ENCODE results near the gene ARHGAP27.

DNA sequence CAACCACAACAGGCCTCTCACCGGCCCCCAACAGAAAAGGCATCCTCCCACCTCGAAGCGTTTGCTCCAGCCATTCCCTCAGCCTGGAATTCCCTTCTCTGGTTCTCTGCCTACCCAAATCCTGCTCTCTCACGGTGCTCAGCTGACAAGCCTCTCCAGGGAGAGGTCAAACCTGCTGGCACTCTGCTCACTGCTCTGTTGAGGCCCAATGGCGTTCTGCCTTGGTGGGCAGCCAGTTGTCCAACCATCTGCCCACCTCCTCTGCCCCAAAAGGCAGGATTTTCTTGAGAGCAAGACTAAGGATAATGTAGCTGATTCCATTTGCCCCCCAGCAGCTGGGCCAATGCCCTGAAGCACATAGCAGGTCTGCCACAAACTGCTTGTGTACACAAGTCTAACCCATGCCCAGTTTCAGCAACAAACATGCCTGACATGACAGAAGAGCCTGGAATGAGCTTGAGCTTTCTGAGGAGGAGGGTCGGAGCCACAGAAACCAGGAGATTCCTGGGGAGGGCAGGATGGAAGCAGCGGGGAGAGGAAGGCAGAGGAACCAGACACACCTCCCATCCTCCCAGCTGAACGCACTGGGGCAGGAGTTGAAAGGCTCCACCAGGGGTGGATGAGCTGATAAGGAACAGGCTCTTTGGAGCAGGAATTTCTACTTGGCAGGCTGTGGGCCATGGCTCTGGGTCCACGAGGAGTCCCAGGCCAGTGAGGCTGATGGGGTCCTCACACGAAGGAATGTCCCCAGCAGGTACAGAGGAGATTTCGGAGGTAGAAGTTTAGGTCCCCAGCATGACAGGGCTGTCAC lies 23.9 kb downstream of the ARHGAP27 start:
- TF ChIP-seq, protein P1, sequence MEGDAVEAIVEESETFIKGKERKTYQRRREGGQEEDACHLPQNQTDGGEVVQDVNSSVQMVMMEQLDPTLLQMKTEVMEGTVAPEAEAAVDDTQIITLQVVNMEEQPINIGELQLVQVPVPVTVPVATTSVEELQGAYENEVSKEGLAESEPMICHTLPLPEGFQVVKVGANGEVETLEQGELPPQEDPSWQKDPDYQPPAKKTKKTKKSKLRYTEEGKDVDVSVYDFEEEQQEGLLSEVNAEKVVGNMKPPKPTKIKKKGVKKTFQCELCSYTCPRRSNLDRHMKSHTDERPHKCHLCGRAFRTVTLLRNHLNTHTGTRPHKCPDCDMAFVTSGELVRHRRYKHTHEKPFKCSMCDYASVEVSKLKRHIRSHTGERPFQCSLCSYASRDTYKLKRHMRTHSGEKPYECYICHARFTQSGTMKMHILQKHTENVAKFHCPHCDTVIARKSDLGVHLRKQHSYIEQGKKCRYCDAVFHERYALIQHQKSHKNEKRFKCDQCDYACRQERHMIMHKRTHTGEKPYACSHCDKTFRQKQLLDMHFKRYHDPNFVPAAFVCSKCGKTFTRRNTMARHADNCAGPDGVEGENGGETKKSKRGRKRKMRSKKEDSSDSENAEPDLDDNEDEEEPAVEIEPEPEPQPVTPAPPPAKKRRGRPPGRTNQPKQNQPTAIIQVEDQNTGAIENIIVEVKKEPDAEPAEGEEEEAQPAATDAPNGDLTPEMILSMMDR (IDR thresholded peaks at IDR 0.05): no peak
- no peak for TF ChIP-seq POLR2AphosphoS5 (IDR thresholded peaks at IDR 0.05; ENCODE audit: low read depth, low read length)
- no peak for TF ChIP-seq SIN3A (IDR thresholded peaks at IDR 0.05; ENCODE audit: borderline replicate concordance, insufficient read depth, low read depth, low read length)
- TF ChIP-seq, protein P2, sequence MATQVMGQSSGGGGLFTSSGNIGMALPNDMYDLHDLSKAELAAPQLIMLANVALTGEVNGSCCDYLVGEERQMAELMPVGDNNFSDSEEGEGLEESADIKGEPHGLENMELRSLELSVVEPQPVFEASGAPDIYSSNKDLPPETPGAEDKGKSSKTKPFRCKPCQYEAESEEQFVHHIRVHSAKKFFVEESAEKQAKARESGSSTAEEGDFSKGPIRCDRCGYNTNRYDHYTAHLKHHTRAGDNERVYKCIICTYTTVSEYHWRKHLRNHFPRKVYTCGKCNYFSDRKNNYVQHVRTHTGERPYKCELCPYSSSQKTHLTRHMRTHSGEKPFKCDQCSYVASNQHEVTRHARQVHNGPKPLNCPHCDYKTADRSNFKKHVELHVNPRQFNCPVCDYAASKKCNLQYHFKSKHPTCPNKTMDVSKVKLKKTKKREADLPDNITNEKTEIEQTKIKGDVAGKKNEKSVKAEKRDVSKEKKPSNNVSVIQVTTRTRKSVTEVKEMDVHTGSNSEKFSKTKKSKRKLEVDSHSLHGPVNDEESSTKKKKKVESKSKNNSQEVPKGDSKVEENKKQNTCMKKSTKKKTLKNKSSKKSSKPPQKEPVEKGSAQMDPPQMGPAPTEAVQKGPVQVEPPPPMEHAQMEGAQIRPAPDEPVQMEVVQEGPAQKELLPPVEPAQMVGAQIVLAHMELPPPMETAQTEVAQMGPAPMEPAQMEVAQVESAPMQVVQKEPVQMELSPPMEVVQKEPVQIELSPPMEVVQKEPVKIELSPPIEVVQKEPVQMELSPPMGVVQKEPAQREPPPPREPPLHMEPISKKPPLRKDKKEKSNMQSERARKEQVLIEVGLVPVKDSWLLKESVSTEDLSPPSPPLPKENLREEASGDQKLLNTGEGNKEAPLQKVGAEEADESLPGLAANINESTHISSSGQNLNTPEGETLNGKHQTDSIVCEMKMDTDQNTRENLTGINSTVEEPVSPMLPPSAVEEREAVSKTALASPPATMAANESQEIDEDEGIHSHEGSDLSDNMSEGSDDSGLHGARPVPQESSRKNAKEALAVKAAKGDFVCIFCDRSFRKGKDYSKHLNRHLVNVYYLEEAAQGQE (IDR thresholded peaks at IDR 0.05; ENCODE audit: insufficient read depth in 1 of 2, low read depth in 2 of 2, low read length in 1 of 2): no peak
- no peak for TF ChIP-seq TCF7L2 (IDR thresholded peaks at IDR 0.05; ENCODE audit: low read depth, low read length)
